A549 (cell line): Measurements from ENCODE around the gene FGF7. TPM values are rescaled to one million over a fixed set of nuclear protein-coding genes. Genes with fewer than 3 reads are reported as not detected.

Experiments used
- ATAC-seq, 2 experiments: fragments of 200-7000 bp in 1 of 2; fragments of >200 bp in 1 of 2; cut with Nextera tagmentation in 1 of 2; cut with Tn5 transposase in 1 of 2; 3 replicates each; pipeline versions ENCODE4 v1.8.0 to v1.9.1; 2018 to 2020; ENCODE audit warnings: mild to moderate bottlenecking in 1 of 2, moderate library complexity in 1 of 2
- CTCF ChIA-PET: fragments of 300-600 bp; sonication (Branson Sonifier 250); formaldehyde crosslinking; extraction: SDS; loops from one replicate; lab custom pipeline; 2021; ENCODE audit warnings: antibody characterized with exemption, inconsistent platforms; lab: Yijun Ruan, JAX
- POLR2A ChIA-PET: fragments of 350-600 bp; formaldehyde crosslinking; extraction: SDS; loops from one replicate; lab custom pipeline; 2021; ENCODE audit warnings: antibody characterized with exemption, inconsistent platforms; lab: Yijun Ruan, JAX
- DNase-seq, 2 experiments: peaks; one replicate each; pipeline versions ENCODE4 v3.0.0 to v3.0.0-alpha.2; 2011 to 2016; ENCODE audit warnings: low read depth in 1 of 2, low spot score in 1 of 2
- FAIRE-seq: peaks from 2 replicates; lab custom pipeline; 2011; peaks lifted over from hg19 to GRCh38; lab: Jason Lieb, UNC
- H3K27ac ChIP-seq, 2 experiments: fragments of >200 bp; sonication (Bioruptor Twin); formaldehyde crosslinking; 3 replicates each; pipeline ENCODE4 v1.5.1; 2016 to 2017
- H3K4me1 ChIP-seq: fragments of >200 bp; sonication (Bioruptor Twin); formaldehyde crosslinking; 3 replicates; pipeline ENCODE4 v1.6.1; 2016
- H3K4me2 ChIP-seq: fragments of >200 bp; sonication (Bioruptor Twin); formaldehyde crosslinking; 3 replicates; pipeline ENCODE4 v1.6.1; 2016
- H3K4me3 ChIP-seq: fragments of >200 bp; sonication (Bioruptor Twin); formaldehyde crosslinking; 3 replicates; pipeline ENCODE4 v1.5.1; 2016
- H3K9me3 ChIP-seq: fragments of >200 bp; sonication (Bioruptor Twin); formaldehyde crosslinking; 3 replicates; pipeline ENCODE4 v1.6.1; 2016
- BHLHE40 ChIP-seq: IDR thresholded peaks from 2 replicates; pipeline ENCODE4 v1.6.1; 2012; ENCODE audit warnings: low read depth, low read length, inconsistent platforms
- CEBPB ChIP-seq, 2 experiments: fragments of >200 bp in 1 of 2; sonication (Bioruptor Twin) in 1 of 2; formaldehyde crosslinking in 1 of 2; IDR thresholded peaks; 2 replicates each; pipeline ENCODE4 v1.6.1; 2012 to 2016
- CHD2 ChIP-seq: fragments of 150-350 bp; IDR thresholded peaks from 2 replicates; pipeline ENCODE4 v1.6.1; 2014; ENCODE audit warnings: low read length; ENCODE audit not compliant: partially characterized antibody
- EHF ChIP-seq: fragments of 250-450 bp; sonication (Bioruptor Pico); IDR thresholded peaks from 2 replicates; pipeline ENCODE4 v1.5.0; 2020; ENCODE audit warnings: mild to moderate bottlenecking
- ELK1 ChIP-seq: fragments of 150-350 bp; IDR thresholded peaks from 2 replicates; pipeline ENCODE4 v1.6.1; 2014; ENCODE audit warnings: low read depth, mild to moderate bottlenecking, low read length
- FOSL2 ChIP-seq, 2 experiments: fragments of 450-650 bp in 1 of 2; fragments of >200 bp in 1 of 2; sonication (Bioruptor Twin) in 1 of 2; formaldehyde crosslinking; IDR thresholded peaks; 2 replicates each; pipeline versions ENCODE4 v1.5.0 to v1.6.1; 2016 to 2020; ENCODE audit warnings: mild to moderate bottlenecking in 1 of 2, moderate library complexity in 1 of 2
- FOXS1 ChIP-seq: fragments of 250-450 bp; sonication (Bioruptor Pico); IDR thresholded peaks from 2 replicates; pipeline ENCODE4 v1.5.0; 2020; ENCODE audit warnings: mild to moderate bottlenecking, moderate library complexity
- HDAC2 ChIP-seq: fragments of 200-600 bp; sonication (generic); IDR thresholded peaks from 2 replicates; pipeline ENCODE4 v1.6.1; 2016
- HES2 ChIP-seq: fragments of >200 bp; sonication (Bioruptor Twin); formaldehyde crosslinking; IDR thresholded peaks from 2 replicates; pipeline ENCODE4 v1.6.1; 2016
- HEYL ChIP-seq: fragments of 250-450 bp; sonication (Bioruptor Pico); IDR thresholded peaks from 2 replicates; pipeline ENCODE4 v1.8.0; 2021; ENCODE audit warnings: mild to moderate bottlenecking, moderate library complexity
- JUNB ChIP-seq: fragments of >200 bp; sonication (Bioruptor Twin); formaldehyde crosslinking; IDR thresholded peaks from 2 replicates; pipeline ENCODE4 v1.6.1; 2016
- KDM1A ChIP-seq: fragments of 200-600 bp; sonication (generic); IDR thresholded peaks from 2 replicates; pipeline ENCODE4 v1.6.1; 2016; ENCODE audit warnings: low read depth, mild to moderate bottlenecking
- MAFK ChIP-seq: fragments of 450-650 bp; IDR thresholded peaks from 2 replicates; pipeline ENCODE4 v1.6.1; 2014; ENCODE audit not compliant: partially characterized antibody
- POLR2AphosphoS2 ChIP-seq: conservative IDR thresholded peaks from 2 replicates; pipeline ENCODE4 v1.6.1; 2012; ENCODE audit warnings: low read length, improper control_type of control experiment, inconsistent platforms
- RCOR1 ChIP-seq: fragments of 150-350 bp; IDR thresholded peaks from 2 replicates; pipeline ENCODE4 v1.6.1; 2014; ENCODE audit warnings: antibody characterized with exemption, low read length, low read depth
- RFX5 ChIP-seq: fragments of 450-650 bp; IDR thresholded peaks from 2 replicates; pipeline ENCODE4 v1.7.1; 2014; ENCODE audit warnings: antibody characterized with exemption, mild to moderate bottlenecking, moderate library complexity
- ZNF302 ChIP-seq: fragments of 250-450 bp; sonication (Bioruptor Pico); IDR thresholded peaks from 2 replicates; pipeline ENCODE4 v1.9.0; 2021; ENCODE audit warnings: inconsistent platforms, mild to moderate bottlenecking, moderate library complexity
- ZSCAN20 ChIP-seq: fragments of 250-450 bp; sonication (Bioruptor Pico); IDR thresholded peaks from 2 replicates; pipeline ENCODE4 v1.8.0; 2022; ENCODE audit warnings: mild to moderate bottlenecking, moderate library complexity
- WGBS: methylation state at CpG from one replicate; pipeline ENCODE4 v1.1.6; 2017; ENCODE audit errors: missing lambda C conversion rate; 5-methylcytosine and 5-hydroxymethylcytosine counted together
- polyA plus RNA-seq, 4 experiments: library from polyadenylated mRNA; depleted of rRNA in 3 of 4; stranded (reverse); fragments of >200 nt; fragmentation: RNase III in 1 of 4; extraction: RNeasy Plus Mini Kit Qiagen cat#74134 plus additional on column Dnase treatment in 1 of 4; gene quantifications; 2 replicates in 3 of 4; 3 replicates in 1 of 4; pipeline ENCODE4 v1.2.3, GENCODE V29; 2011 to 2017
- TF ChIP-seq, protein P1 (sequence below): fragments of 200-600 bp; sonication (generic); IDR thresholded peaks from 2 replicates; pipeline ENCODE4 v1.6.1; 2016; ENCODE audit warnings: antibody characterized with exemption, mild to moderate bottlenecking, moderate library complexity
- TF ChIP-seq, protein P2 (sequence below): fragments of >200 bp; sonication (Bioruptor Twin); formaldehyde crosslinking; IDR thresholded peaks from 3 replicates; pipeline ENCODE4 v1.5.1; 2016
- TF ChIP-seq, protein P3 (sequence below): fragments of 250-450 bp; sonication (Bioruptor Pico); IDR thresholded peaks from 2 replicates; pipeline ENCODE4 v1.5.0; 2021; ENCODE audit warnings: mild to moderate bottlenecking, moderate library complexity, borderline replicate concordance

Gene FGF7
- polyA plus RNA-seq, 2 of the 4 experiments (the other 2 are of a cell fraction) = not detected

GRCh38 chr15:49383266-49383665 lies 39.8 kb upstream of the FGF7 start:
- CTCF ChIA-PET = no interaction called here
- H3K4me3 ChIP-seq = no peak overlapping the region
- H3K27ac ChIP-seq = no peak overlapping the region
- H3K4me2 ChIP-seq = peak overlapping the region; percentile 10
- TF ChIP-seq CHD2 (no peak), POLR2AphosphoS2 (no peak), MAFK (peak; percentile 20), HDAC2 (no peak), BHLHE40 (no peak), FOSL2 (IDR thresholded peaks at IDR 0.05) (peak; percentile 38; the same call in 1 of the 2 replicates), FOSL2 (CRISPR knock-in tag; IDR thresholded peaks at IDR 0.05) (peak; percentile 41; the same call in 1 of the 2 replicates), RFX5 (no peak), EHF (CRISPR knock-in tag) (no peak), KDM1A (no peak), JUNB (peak; percentile 32; the same call in 1 of the 2 replicates), CEBPB (IDR thresholded peaks at IDR 0.05) (peak; percentile 66 to 67; a peak in 3 of 4 replicates), ZSCAN20 (CRISPR knock-in tag) (no peak), HEYL (no peak), FOXS1 (no peak), ELK1 (no peak), ZNF302 (CRISPR knock-in tag) (no peak), RCOR1 (no peak), HES2 (0 out of 2 replicates have a peak, but pooled peaks have one; percentile 21)
- TF ChIP-seq, protein P1, sequence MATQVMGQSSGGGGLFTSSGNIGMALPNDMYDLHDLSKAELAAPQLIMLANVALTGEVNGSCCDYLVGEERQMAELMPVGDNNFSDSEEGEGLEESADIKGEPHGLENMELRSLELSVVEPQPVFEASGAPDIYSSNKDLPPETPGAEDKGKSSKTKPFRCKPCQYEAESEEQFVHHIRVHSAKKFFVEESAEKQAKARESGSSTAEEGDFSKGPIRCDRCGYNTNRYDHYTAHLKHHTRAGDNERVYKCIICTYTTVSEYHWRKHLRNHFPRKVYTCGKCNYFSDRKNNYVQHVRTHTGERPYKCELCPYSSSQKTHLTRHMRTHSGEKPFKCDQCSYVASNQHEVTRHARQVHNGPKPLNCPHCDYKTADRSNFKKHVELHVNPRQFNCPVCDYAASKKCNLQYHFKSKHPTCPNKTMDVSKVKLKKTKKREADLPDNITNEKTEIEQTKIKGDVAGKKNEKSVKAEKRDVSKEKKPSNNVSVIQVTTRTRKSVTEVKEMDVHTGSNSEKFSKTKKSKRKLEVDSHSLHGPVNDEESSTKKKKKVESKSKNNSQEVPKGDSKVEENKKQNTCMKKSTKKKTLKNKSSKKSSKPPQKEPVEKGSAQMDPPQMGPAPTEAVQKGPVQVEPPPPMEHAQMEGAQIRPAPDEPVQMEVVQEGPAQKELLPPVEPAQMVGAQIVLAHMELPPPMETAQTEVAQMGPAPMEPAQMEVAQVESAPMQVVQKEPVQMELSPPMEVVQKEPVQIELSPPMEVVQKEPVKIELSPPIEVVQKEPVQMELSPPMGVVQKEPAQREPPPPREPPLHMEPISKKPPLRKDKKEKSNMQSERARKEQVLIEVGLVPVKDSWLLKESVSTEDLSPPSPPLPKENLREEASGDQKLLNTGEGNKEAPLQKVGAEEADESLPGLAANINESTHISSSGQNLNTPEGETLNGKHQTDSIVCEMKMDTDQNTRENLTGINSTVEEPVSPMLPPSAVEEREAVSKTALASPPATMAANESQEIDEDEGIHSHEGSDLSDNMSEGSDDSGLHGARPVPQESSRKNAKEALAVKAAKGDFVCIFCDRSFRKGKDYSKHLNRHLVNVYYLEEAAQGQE = no peak
- TF ChIP-seq, protein P2, sequence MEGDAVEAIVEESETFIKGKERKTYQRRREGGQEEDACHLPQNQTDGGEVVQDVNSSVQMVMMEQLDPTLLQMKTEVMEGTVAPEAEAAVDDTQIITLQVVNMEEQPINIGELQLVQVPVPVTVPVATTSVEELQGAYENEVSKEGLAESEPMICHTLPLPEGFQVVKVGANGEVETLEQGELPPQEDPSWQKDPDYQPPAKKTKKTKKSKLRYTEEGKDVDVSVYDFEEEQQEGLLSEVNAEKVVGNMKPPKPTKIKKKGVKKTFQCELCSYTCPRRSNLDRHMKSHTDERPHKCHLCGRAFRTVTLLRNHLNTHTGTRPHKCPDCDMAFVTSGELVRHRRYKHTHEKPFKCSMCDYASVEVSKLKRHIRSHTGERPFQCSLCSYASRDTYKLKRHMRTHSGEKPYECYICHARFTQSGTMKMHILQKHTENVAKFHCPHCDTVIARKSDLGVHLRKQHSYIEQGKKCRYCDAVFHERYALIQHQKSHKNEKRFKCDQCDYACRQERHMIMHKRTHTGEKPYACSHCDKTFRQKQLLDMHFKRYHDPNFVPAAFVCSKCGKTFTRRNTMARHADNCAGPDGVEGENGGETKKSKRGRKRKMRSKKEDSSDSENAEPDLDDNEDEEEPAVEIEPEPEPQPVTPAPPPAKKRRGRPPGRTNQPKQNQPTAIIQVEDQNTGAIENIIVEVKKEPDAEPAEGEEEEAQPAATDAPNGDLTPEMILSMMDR = no peak
- TF ChIP-seq, protein P3, sequence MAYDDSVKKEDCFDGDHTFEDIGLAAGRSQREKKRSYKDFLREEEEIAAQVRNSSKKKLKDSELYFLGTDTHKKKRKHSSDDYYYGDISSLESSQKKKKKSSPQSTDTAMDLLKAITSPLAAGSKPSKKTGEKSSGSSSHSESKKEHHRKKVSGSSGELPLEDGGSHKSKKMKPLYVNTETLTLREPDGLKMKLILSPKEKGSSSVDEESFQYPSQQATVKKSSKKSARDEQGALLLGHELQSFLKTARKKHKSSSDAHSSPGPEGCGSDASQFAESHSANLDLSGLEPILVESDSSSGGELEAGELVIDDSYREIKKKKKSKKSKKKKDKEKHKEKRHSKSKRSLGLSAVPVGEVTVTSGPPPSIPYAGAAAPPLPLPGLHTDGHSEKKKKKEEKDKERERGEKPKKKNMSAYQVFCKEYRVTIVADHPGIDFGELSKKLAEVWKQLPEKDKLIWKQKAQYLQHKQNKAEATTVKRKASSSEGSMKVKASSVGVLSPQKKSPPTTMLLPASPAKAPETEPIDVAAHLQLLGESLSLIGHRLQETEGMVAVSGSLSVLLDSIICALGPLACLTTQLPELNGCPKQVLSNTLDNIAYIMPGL (CRISPR knock-in tag) = no peak
- WGBS = 50% methylated on average over 1 of the region's 1 CpG
- POLR2A ChIA-PET = no interaction called here
- DNase-seq = peak in 1 of 2 experiments; percentile 0
- FAIRE-seq = no peak
- no peaks in the 10 kb centered on the region for H3K9me3 ChIP-seq
- peaks cover 10% of the 10 kb centered on the region; the same call in 2 of the 3 replicates for H3K4me1 ChIP-seq
- ATAC-seq = no peak
